GM21528 (cell line): ENCODE data around the gene CBFB.
"Not testable (repeated sequence)": the region's sequence is repeated elsewhere in the genome, so short reads cannot be mapped to it uniquely, and the experiment has no call there.

Experiments
- ATAC-seq: cut with Tn5 transposase; IDR thresholded peaks from one replicate; pipeline ENCODE4 v1.9.1; 2021; ENCODE audit warnings: mild to moderate bottlenecking, moderate library complexity; ENCODE audit not compliant: unreplicated experiment, low FRiP score

CBFB gene

GRCh38 chr16:67039260-67040020, 10.5 kb downstream of the CBFB start:
- no peak for ATAC-seq

- no peak for ATAC-seq
These were observed 11.2 kb downstream of the CBFB start for GRCh38 chr16:67040166-67040565.

- no peak for ATAC-seq
These were observed 12.0 kb downstream of the CBFB start for GRCh38 chr16:67040906-67041305.

- not testable (repeated sequence) for ATAC-seq
These were observed 12.6 kb downstream of the CBFB start for GRCh38 chr16:67041520-67041919.

GRCh38 chr16:67043420-67043819, 14.5 kb downstream of the CBFB start:
- ATAC-seq: no peak

GRCh38 chr16:67050796-67051195, 21.8 kb downstream of the CBFB start:
- ATAC-seq: no peak

- ATAC-seq: no peak
These were observed 23.4 kb downstream of the CBFB start for GRCh38 chr16:67052399-67052798.

GRCh38 chr16:67053767-67054334, 24.9 kb downstream of the CBFB start:
- ATAC-seq: no peak

GRCh38 chr16:67054901-67055300, 26.0 kb downstream of the CBFB start:
- no peak for ATAC-seq

GRCh38 chr16:67055712-67056487, 27.0 kb downstream of the CBFB start:
- ATAC-seq: no peak

- ATAC-seq: no peak
These were observed 34.1 kb downstream of the CBFB start for GRCh38 chr16:67063008-67063407.

GRCh38 chr16:67068212-67068753, 39.3 kb downstream of the CBFB start:
- no peak for ATAC-seq

GRCh38 chr16:67071476-67072048, 42.6 kb downstream of the CBFB start:
- no peak for ATAC-seq

- no peak for ATAC-seq
These were observed 46.4 kb downstream of the CBFB start for GRCh38 chr16:67075331-67075730.

- no peak for ATAC-seq
These were observed 48.9 kb downstream of the CBFB start for GRCh38 chr16:67077871-67078270.

GRCh38 chr16:67082100-67082499, 53.2 kb downstream of the CBFB start:
- ATAC-seq: no peak

- no peak for ATAC-seq
These were observed 53.9 kb downstream of the CBFB start for GRCh38 chr16:67082891-67083290.

- peak; percentile 66 for ATAC-seq
These were observed 55.5 kb downstream of the CBFB start for GRCh38 chr16:67084345-67085028.

GRCh38 chr16:67086822-67087221, 57.9 kb downstream of the CBFB start:
- no peak for ATAC-seq

- ATAC-seq: no peak
These were observed 58.3 kb downstream of the CBFB start for GRCh38 chr16:67087291-67087690.
